Stimulated activated CD4-positive, alpha-beta T cell treated with anti-CD3 and anti-CD28 coated beads, Interleukin-12 subunit alpha, Interleukin-12 subunit beta, amount 100 ng/mL, for 4 hours (primary cell): ENCODE results near the gene MCM7.
"Not testable (repeated sequence)": the region's sequence is repeated elsewhere in the genome, so short reads cannot be mapped to it uniquely, and the experiment has no call there.

ENCODE experiments used
- DNase-seq: peaks from one replicate; pipeline ENCODE4 v3.0.0-alpha.2; 2020

The MCM7 gene

DNA sequence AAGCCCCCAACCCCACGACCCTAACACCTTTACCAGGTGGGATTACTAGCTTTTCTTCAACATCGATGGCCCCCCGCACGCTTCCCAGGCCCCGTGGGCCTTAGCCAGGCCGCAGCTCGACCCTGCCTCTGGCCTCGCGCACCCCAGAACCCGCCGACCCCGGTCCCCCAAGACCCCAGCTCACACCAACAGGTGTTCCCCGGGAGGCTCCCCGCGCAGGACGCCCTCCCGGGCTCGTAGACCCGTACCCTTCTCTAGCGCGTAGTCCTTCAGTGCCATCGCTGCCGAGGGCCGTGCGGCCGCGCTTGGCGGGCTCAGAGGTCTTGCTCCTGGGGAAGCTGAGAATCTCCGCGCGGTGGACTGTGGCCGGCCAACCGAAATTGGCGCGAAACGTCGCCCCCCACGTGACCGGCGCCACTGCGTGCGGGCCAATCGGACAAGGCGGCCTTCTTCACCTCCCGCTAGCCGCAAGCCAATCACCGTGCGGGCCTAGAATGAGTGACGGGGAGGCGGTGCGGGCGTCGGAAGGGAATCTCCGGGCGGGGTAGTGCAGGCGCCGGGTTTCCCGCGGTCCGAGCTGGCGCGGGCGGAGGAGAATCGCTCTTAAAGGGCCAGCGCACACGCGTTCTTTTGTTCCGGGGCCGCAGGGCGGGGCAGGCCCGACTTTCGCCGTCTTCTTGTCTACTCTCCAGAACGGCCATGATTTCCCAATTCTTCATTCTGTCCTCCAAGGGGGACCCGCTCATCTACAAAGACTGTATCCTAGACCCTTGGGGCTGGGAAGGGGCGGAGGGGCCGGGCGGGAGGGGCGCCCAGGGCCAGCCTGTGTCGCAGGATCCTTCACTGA is at the start of gene MCM7, which contains the start of gene AP4M1:
MCM7 (minus strand) TSS at position 382 of the 847 bp plus-strand sequence; CDS start at position 279, 103 bp downstream.
AP4M1 (plus strand) TSS at position 628 of the 847 bp plus-strand sequence; CDS start at position 700, 72 bp downstream.
- peak; percentile 93 for DNase-seq

DNA sequence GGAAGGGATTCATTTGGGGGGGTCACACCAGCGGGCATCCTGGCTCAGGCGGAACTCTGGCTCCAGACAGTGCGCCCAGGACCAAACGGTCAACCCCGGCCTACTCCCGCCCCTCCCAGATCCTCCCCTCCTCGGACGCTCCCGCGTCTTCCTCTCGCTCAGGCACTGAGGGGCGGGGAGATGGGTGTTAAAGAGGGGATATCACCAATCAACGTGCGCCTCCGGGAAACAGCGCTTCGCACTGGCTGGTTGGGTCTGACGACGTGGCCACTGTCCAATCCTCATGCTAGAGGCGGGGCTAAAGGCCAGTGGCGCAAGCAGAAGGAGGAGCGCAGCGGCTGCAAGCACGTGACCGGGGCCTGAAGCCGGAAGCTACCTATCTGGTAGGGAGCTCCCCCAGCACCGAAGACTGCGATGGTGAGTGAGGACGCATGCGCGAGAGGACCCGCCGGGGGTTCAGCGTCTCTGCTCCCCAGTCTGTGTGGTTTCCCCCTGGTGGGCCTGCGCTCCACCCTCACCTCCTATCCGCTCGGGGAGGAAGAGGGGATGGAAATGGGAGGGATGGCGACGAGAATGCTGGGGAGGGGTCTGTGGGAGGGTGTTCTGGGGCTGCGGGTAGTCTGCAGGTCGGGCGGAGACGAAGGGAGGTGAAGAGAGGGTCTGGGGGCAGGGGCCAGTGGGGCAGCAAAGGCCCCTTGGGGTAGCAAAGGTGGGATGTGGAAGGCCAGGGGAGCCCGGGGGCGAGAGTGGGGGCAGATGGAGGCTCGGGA is 47.5 kb upstream of the MCM7 start, which contains the start of gene LAMTOR4:
LAMTOR4 (plus strand) TSS at position 360 of the 770 bp plus-strand sequence; CDS start at position 415, 55 bp downstream.
- peak; percentile 92 for DNase-seq

DNA sequence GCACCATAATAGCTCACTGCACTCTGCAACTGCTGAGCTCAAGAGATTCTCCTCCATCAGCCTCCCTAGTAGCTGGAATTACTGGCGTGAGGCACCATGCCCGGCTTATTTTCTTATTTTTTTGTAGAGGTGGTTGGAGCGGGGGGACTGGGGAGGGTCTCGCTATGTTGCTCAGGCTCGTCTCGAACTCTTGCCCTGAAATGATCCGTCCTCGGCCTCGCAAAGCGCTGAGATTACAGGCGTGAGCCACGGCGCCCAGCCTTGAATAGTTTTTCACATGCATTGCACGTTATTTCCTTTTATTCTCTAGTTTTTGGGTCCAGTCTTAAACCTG is 47.0 kb upstream of the MCM7 start:
- DNase-seq, result no peak

DNA sequence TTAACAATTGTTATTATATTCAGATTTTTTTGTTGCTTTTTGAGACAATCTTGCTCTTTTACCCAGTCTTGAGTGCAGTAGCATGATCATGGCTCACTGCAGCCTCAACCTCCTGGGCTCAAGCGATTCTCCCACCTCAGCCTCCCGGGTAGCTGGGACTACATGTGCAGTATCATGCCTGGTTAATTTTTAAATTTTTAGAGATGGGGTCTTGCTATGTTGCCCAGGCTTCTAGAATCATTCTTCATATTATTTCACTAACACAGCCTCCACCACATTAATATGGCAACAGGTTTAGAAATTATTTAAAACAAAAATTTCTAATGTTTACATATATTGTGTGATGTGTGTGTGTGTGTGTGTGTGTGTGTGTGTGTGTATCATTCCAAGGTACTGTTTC is 46.1 kb upstream of the MCM7 start:
- no peak for DNase-seq

DNA sequence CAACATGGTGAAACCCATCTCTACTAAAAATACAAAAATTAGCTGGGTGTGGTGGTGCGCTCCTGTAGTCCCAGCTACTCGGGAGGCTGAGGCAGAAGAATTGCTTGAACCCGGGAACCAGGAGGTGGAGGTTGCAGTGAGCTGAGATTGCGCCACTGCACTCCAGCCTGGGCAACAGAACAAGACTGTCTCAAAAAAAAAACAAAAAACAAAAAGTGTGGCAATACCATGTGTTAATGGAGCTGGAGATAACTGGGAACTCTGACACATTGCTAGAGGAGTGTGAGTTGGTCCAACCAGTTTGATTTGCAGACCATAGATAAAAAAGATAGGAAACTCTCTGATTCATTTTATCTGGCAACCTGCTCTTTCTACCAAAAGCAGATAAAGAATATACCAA is 45.2 kb upstream of the MCM7 start:
- not testable (repeated sequence) for DNase-seq

DNA sequence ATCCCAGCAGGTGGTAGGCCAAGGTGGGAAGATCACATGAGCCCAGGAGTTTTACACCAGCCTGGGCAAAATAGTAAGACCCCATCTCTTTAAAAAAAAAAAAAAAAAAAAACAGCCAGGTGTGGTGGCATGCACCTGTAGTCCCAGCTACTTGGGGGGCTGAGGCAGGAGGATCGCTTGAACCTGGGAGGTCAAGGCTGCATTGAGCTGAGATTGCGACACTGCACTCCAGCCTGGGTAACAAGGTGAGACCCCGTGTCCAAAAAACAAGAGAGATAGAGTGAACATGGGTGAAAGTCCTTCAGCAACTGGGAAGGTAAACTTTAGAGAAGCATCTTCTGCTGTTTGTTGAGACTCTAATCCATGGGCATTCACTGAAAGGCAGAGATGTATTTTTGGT is 41.3 kb upstream of the MCM7 start:
- DNase-seq, result no peak

DNA sequence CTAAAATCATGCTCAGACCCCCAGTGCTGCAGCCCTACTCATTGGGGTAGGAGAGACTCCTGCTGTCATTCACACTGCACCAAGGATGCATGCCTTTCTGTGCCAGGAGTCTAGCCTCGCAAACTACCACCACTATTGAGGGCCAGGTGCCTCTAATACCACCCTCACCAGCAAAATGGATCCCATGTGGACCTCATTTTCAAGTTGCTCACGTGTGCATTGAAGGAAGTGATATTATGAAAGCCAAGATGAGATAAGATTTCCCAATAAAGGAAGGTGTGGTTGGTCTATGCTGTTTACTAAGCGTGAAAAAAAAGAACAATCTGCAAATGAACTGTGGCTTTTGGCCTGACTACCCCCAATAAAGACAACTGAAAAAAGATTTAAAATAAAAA is 40.4 kb upstream of the MCM7 start:
- DNase-seq, result no peak

DNA sequence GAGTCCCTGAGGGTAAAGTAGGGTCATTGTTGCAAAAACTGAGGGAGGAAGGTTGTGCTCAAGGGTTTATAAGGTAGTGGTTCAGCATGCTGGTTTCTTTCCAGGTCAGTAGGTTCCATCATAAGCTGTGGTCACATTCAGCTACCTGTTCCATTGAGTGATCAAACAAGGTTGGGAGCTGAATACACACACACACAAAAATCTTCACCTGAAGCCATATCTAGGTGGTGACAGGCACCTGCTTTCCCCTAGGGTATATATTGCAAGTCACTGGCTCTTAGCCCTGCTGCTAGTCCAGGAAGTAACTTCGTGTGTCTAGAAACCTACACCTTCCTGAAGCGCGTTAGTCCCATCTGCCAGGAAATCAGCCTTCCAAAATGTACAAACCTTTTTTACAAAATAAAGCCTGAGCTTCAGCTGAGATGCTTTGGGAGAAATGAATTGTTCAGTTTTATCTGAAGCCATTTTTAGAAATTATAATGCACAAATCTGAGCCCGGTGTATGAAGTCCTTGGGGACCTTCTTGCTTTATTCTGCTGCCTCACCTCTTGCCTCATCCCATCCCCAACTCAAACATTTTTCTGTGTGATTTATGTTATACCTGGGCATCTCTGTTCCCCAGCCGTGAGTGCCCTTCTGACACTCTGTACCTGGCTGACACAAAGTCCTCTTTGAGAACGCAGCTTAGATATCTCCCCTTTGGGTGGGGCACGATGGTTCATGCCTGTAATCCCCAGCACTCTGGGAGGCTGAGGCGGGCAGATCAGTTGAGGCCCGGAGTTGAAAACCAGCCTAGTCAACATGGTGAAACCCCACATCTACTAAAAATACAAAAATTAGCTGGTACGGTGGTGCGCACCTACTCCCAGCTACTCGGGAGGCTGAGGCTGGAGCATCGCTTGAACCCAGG is 36.9 kb upstream of the MCM7 start:
- no peak for DNase-seq

DNA sequence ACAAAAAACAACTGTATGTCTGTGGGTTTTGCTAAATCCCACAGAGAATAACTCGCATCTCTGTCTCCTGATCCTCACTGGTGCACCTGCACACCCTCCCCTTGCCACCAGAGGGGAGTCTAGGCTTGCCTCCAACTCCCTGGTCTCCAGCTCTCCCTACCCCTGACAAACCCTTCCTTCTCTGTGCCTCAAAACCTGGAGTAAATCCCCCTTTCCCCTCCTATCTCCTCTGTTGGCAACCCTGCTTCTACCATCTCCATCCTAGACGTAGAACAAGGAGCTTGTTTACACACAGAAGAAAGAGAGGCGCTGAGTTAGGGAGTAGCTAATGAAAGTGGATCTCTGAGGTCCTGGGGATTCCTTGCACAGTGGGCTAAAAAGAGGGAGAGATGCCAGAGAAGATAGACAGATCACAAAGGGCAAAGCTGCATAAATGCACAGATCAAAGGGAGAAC is 31.5 kb upstream of the MCM7 start:
- DNase-seq, result peak; percentile 57

DNA sequence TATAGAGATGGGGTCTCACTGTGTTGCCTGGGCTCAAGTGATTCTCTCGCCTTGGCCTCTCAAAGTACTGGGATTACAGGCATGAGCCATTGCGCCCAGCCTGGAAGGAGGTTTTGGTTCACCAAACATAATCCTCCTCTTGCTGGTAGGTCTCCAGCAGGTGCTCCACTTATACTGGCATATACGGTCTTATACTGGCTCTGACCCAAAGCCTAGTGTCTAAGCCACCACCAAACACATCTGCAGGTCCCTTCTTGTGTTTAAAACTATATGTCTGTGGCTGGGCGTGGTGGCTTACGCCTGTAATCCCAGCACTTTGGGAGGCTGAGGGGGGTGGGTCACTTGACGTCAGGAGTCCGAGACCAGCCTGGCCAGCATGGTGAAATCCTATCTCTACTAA is 30.9 kb upstream of the MCM7 start:
- DNase-seq, result no peak

DNA sequence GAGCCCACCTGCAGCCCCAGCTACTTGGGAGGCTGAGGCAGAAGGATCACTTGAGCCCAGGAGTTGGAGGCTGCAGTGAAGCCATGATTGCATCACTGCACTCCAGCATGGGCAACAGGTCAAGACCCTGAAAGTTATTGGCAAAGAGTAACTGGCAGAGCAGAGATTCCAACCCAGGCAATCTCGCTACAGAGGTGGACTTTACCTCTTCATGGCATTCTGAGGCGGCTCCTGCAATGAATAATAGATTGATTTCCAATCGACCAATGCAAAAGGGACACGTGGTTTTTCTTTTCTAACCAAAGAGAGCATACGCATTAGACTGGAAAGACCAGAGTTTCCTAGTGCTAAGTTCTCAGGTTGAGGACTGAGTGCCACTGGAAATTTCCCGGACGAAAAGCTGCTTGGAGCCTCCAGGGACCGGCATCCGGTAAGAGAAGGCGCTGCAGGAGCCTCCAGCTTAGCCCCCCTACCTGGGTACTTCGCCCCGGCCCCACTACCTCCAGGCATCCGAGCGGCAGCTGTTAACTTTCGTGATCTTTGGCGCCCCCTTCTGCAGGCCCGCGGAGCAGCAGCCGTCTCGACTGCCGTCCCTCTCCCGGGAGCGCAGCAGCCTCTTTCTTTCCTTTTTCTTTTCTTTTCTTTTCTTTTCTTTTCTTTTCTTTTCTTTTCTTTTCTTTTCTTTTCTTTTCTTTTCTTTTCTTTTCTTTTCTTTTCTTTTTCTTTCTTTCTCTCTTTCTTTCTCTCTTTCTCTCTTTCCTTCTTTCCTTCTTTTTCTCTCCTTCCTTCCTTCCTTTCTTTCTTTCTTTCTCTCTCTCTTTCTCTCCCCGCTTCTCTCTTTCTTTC is 29.6 kb upstream of the MCM7 start:
- DNase-seq, result peak; percentile 81

DNA sequence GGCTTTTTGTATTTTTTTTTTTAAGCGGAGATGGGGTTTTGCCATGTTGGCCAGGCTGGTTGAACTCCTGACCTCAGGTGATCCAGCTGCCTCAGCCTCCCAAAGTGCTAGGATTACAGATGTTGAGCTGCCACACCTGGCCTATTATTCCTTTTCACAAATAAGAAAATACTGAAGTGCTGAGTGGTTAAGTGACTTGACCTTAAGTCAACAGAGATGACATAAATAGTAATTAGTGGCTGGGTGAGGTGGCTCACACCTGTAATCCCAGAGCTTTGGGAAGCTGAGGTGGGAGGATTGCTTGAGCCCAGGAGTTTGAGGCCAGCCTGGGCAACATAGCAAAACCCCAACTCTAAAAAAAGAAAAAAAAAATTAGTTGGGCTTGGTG is 29.0 kb upstream of the MCM7 start:
- DNase-seq, result not testable (repeated sequence)

DNA sequence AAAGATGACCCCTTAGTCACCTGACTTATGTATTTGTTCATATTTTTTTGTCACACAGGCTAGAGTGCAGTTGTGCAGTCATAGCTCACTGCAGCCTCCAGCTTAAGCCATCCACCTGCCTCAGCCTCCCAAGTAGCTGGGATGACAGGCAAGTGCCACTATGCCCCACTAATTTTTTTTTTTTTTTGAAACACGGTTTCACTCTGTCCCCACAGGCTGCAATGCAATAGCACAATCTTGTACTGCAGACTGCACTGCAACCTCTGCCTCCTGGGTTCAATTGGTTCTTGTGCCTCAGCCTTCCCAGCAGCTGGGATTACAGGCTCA is 27.4 kb upstream of the MCM7 start:
- DNase-seq, result no peak

DNA sequence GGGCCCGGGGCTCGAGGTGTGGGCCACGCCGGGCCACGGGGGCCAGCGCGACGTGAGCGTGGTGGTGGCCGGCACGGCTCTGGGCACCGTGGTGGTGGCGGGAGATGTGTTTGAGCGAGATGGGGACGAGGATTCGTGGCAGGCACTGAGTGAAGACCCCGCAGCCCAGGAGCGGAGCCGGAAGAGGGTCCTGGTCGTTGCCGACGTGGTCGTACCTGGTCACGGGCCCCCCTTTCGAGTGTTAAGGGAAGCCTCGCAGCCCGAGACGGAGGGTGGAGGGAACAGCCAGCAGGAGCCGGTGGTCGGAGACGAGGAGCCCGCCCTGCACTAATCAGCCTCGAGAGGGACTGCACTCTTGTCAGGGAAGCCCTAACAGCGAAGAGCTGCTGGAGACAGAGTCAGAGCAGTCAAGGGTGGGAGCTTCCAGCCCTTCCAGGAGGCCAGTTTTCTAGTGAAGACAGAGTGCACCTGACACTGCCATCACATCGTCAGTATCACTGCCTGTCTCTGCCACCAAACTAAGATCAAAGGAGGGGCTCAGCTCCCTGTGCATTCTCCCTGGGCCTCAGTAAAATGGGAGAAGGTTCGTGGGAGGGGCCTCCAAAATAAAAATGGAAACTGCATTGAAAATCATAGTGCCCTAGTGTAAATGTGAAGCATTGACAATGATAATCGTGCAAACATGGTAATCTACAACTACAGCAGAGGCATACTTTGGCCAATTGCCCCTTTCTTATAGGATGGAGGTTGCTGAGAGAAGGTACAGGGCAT is 26.9 kb upstream of the MCM7 start:
- peak; percentile 21 for DNase-seq

DNA sequence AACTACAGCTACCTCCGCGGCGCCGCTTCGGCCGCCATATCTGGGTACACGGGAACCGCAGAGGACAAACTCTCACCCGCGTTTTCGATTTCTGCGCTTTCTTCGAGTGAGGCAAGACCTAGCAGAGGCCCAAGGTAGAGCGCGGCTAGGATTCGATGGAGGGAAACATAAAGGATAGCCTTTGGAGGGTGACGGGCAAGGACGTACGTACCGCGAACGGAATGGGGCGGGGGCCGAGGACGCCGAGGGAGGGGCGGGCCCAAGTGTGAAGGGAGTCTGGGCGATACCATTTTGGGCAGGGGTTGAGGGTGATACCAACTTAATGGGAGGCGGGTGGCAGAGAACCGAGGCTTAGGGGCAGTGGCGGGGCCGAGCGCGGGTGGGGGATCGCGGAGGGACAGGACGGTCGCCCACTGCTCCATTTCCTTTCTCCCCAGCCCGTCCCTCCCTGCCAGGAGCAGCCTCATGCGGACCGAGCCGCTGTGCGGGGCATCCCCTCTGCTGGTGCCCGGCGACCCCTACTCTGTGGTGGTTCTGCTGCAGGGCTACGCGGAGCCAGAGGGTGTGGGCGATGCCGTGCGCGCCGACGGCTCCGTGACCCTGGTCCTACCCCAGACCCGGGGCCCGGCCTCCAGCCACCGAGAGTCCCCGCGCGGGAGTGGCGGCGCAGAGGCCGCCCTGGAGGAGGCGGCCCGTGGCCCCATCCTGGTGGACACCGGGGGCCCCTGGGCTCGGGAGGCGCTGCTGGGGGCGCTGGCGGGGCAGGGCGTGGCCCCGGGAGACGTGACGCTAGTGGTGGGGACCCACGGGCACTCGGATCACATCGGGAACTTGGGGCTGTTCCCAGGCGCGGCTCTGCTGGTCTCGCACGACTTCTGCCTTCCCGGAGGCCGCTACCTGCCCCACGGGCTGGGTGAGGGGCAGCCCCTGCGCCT is 26.0 kb upstream of the MCM7 start, which contains the start of gene MBLAC1:
MBLAC1 (plus strand) TSS at position 37 of the 935 bp plus-strand sequence; CDS start at position 466, 429 bp downstream.
- peak; percentile 88 for DNase-seq

DNA sequence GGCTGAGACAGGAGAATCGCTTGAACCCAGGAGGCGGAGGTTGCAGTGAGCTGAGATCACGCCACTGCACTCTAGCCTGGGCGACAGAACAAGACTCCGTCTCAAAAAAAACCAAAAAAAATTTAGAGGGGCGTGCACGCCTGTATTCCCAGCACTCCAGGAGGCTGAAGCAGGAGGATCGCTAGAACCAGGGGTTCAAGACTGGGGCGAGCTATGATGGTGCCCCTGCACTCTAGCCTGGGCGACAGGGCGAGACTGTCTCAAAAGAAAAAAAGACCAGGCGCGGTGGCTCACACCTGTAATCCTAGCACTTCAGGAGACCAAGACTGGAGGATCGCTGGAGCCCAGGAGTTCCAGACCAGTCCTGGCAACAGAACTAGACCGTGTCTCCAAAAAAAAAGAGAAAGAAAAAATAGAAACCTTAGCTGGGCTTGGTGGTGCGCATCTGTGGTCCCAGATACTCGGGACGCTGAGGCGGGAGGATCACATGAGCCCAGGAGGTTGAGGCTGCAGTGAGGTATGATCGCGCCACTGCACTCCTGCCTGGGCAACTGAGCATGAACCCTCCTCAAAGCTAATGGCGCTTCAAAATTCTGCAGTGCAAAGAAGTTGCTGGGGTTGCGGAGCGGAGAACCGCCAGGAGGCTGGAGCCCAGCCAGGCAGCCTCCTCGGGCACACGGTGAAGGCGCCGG is 25.2 kb upstream of the MCM7 start:
- DNase-seq, result peak; percentile 21

DNA sequence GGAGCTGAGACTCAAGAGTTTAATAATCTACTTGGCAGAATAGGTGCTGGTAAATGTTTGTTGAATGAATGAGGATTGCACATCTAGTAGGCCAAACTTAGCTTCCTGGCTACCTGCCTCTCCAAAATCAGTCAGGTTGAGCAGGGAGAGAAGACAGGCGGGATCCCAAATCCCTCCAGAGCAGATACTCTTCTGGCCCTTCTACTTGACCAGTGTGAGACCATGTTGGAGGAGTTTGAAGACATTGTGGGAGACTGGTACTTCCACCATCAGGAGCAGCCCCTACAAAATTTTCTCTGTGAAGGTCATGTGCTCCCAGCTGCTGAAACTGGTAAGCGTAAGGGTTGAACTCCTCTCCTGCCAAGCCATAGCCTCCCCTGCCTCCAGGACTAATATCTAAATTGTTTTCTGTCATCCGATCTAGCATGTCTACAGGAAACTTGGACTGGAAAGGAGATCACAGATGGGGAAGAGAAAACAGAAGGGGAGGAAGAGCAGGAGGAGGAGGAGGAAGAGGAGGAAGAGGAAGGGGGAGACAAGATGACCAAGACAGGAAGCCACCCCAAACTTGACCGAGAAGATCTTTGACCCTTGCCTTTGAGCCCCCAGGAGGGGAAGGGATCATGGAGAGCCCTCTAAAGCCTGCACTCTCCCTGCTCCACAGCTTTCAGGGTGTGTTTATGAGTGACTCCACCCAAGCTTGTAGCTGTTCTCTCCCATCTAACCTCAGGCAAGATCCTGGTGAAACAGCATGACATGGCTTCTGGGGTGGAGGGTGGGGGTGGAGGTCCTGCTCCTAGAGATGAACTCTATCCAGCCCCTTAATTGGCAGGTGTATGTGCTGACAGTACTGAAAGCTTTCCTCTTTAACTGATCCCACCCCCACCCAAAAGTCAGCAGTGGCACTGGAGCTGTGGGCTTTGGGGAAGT is 23.4 kb upstream of the MCM7 start:
- DNase-seq, result no peak

DNA sequence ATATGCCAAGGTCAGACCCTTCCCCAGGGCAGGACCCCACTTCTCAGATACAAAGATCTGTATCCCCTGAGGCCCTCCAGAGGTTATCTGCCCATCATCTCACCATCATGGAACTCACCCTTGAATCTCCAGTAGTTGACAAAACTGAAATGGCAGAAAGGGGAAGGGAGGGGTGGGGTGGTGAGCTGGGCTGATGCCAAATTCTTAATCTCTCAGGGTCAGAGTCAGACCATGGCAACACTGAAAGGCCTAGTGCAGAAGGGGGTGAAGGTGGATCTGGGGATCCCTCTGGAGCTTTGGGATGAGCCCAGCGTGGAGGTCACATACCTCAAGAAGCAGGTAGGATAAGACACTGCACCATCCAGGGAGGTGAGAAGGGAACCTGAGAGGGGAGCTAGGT is 21.4 kb upstream of the MCM7 start:
- no peak for DNase-seq
